Mesenchymal stem cell (in vitro differentiated cells and primary cell): ENCODE measurements around the gene CACNG5.

Experiments used
- DNase-seq: peaks from one replicate; pipeline ENCODE4 v3.0.0-alpha.2; 2013
- H2AFZ ChIP-seq: one replicate; pipeline ENCODE4 v1.6.1; 2013; ENCODE audit warnings: low read depth, mild to moderate bottlenecking, control low read depth, inconsistent platforms, low read length, moderate library complexity
- H2AK5ac ChIP-seq: 2 replicates; pipeline ENCODE4 v1.6.1; 2013; ENCODE audit warnings: low read length, moderate library complexity, mild to moderate bottlenecking, inconsistent platforms; ENCODE audit not compliant: severe bottlenecking
- H2BK120ac ChIP-seq: one replicate; pipeline ENCODE4 v1.6.1; 2013; ENCODE audit warnings: low read depth, mild to moderate bottlenecking, inconsistent platforms, low read length, moderate library complexity
- H2BK12ac ChIP-seq, 2 experiments: one replicate each; pipeline ENCODE4 v1.6.1; 2013; ENCODE audit warnings: inconsistent platforms in 2 of 2, low read length in 2 of 2, mild to moderate bottlenecking in 2 of 2, moderate library complexity in 2 of 2, control low read depth in 1 of 2
- H2BK15ac ChIP-seq: one replicate; pipeline ENCODE4 v1.6.1; 2013; ENCODE audit warnings: mild to moderate bottlenecking, low read depth, inconsistent platforms; ENCODE audit not compliant: poor library complexity, severe bottlenecking
- H2BK5ac ChIP-seq: 2 replicates; pipeline ENCODE4 v1.6.1; 2013; ENCODE audit warnings: low read depth, mild to moderate bottlenecking, low read length, control low read depth, inconsistent platforms; ENCODE audit not compliant: poor library complexity, severe bottlenecking
- H3K14ac ChIP-seq, 2 experiments: one replicate each; pipeline ENCODE4 v1.6.1; 2013; ENCODE audit warnings: inconsistent platforms in 2 of 2, low read length in 2 of 2, control low read depth in 1 of 2, mild to moderate bottlenecking in 1 of 2, moderate library complexity in 1 of 2
- H3K18ac ChIP-seq, 2 experiments: one replicate each; pipeline ENCODE4 v1.6.1; 2013; ENCODE audit warnings: inconsistent platforms in 2 of 2, low read length in 2 of 2, control low read depth in 1 of 2, low read depth in 1 of 2, mild to moderate bottlenecking in 1 of 2
- H3K23ac ChIP-seq, 2 experiments: one replicate each; pipeline ENCODE4 v1.6.1; 2013; ENCODE audit warnings: inconsistent platforms in 2 of 2, low read length in 2 of 2, mild to moderate bottlenecking in 2 of 2, moderate library complexity in 2 of 2, control low read depth in 1 of 2
- H3K27ac ChIP-seq: 2 replicates; pipeline ENCODE4 v1.5.1; 2013; ENCODE audit warnings: mild to moderate bottlenecking, moderate library complexity, low read length, control low read depth, inconsistent platforms; ENCODE audit not compliant: poor library complexity, severe bottlenecking
- H3K27me3 ChIP-seq, 2 experiments: 2 replicates each; pipeline versions ENCODE4 v1.6.1 to v1.7.0; 2013; ENCODE audit warnings: low read length in 2 of 2, mild to moderate bottlenecking in 2 of 2, moderate library complexity in 2 of 2, control low read depth in 1 of 2, inconsistent platforms in 1 of 2; ENCODE audit not compliant: control insufficient read depth in 1 of 2, insufficient read depth in 1 of 2
- H3K36me3 ChIP-seq, 2 experiments: 2 replicates each; pipeline versions ENCODE4 v1.6.1 to v1.7.0; 2013; ENCODE audit warnings: low read length in 2 of 2, control low read depth in 1 of 2, inconsistent platforms in 1 of 2, low read depth in 1 of 2, mild to moderate bottlenecking in 1 of 2; ENCODE audit not compliant: insufficient read depth in 2 of 2, control insufficient read depth in 1 of 2
- H3K4ac ChIP-seq, 2 experiments: one replicate each; pipeline ENCODE4 v1.6.1; 2013; ENCODE audit warnings: inconsistent platforms in 2 of 2, low read length in 2 of 2, mild to moderate bottlenecking in 2 of 2, moderate library complexity in 2 of 2, control low read depth in 1 of 2, low read depth in 1 of 2
- H3K4me1 ChIP-seq: 2 replicates; pipeline ENCODE4 v1.6.1; 2013; ENCODE audit warnings: low read depth, low read length, control low read depth; ENCODE audit not compliant: control insufficient read depth, insufficient read depth
- H3K4me2 ChIP-seq: 2 replicates; pipeline ENCODE4 v1.6.1; 2013; ENCODE audit warnings: low read length, mild to moderate bottlenecking, inconsistent platforms; ENCODE audit not compliant: poor library complexity, severe bottlenecking
- H3K4me3 ChIP-seq, 2 experiments: 2 replicates each; pipeline versions ENCODE4 v1.5.1 to v1.7.0; 2013; ENCODE audit warnings: low read length in 2 of 2, mild to moderate bottlenecking in 2 of 2, control low read depth in 1 of 2, low read depth in 1 of 2; ENCODE audit not compliant: insufficient read depth in 1 of 2
- H3K79me1 ChIP-seq: replicated peaks from 2 replicates; pipeline ENCODE4 v1.6.1; 2013; ENCODE audit warnings: mild to moderate bottlenecking, control low read depth, low read length, inconsistent platforms; ENCODE audit not compliant: poor library complexity, severe bottlenecking
- H3K9ac ChIP-seq: 2 replicates; pipeline ENCODE4 v1.7.0; 2013; ENCODE audit warnings: mild to moderate bottlenecking, low read length, moderate library complexity
- H3K9me3 ChIP-seq: 2 replicates; pipeline ENCODE4 v1.7.0; 2013; ENCODE audit warnings: mild to moderate bottlenecking, low read length; ENCODE audit not compliant: control insufficient read depth
- H4K8ac ChIP-seq: one replicate; pipeline ENCODE4 v1.6.1; 2013; ENCODE audit warnings: inconsistent platforms, mild to moderate bottlenecking, low read length, moderate library complexity
- H4K91ac ChIP-seq: one replicate; pipeline ENCODE4 v1.6.1; 2013; ENCODE audit warnings: mild to moderate bottlenecking, low read length, inconsistent platforms
- WGBS: methylation state at CpG from one replicate; pipeline ENCODE4 v1.1.7; 2013; ENCODE audit warnings: mixed read lengths; 5-methylcytosine and 5-hydroxymethylcytosine counted together

CACNG5 gene

GRCh38 chr17:66910651-66911285 is 75.9 kb downstream of the CACNG5 start:
- H2BK15ac ChIP-seq: no peak overlapping the region
- no peak overlapping the region for H3K4ac ChIP-seq
- DNase-seq: no peak
- H3K18ac ChIP-seq: no peak overlapping the region
- no peaks in the 10 kb centered on the region for H3K4me1 ChIP-seq
- no peak overlapping the region for H3K23ac ChIP-seq
- 90% methylated on average over 18 of the region's 18 CpGs for WGBS
- no peaks in the 10 kb centered on the region for H3K79me1 ChIP-seq
- H3K4me3 ChIP-seq: no peak overlapping the region
- peaks cover 46 to 55% of the 10 kb centered on the region in 2 experiments for H3K27me3 ChIP-seq
- no peak overlapping the region for H2BK5ac ChIP-seq
- H3K14ac ChIP-seq: no peak overlapping the region
- no peak overlapping the region for H2BK120ac ChIP-seq
- no peaks in the 10 kb centered on the region for H3K36me3 ChIP-seq
- no peak overlapping the region for H3K9ac ChIP-seq
- no peak overlapping the region for H3K27ac ChIP-seq
- H4K91ac ChIP-seq: no peak overlapping the region
- no peak overlapping the region for H4K8ac ChIP-seq
- no peak overlapping the region for H2AK5ac ChIP-seq
- no peak overlapping the region for H3K4me2 ChIP-seq
- H2BK12ac ChIP-seq: no peak overlapping the region
- no peak overlapping the region for H2AFZ ChIP-seq
- H3K9me3 ChIP-seq: no peaks in the 10 kb centered on the region

- Histone ChIP-seq H3K79me1 (no peaks in the 10 kb centered on the region), H3K14ac (no peak overlapping the region), H3K9ac (no peak overlapping the region), H4K8ac (no peak overlapping the region), H2BK12ac (no peak overlapping the region), H3K36me3 (no peaks in the 10 kb centered on the region), H3K4me3 (no peak overlapping the region), H3K18ac (no peak overlapping the region), H2BK120ac (no peak overlapping the region), H2AK5ac (no peak overlapping the region), H3K9me3 (peaks cover 5% of the 10 kb centered on the region), H2AFZ (no peak overlapping the region), H3K4me1 (no peaks in the 10 kb centered on the region), H3K4ac (no peak overlapping the region), H2BK15ac (no peak overlapping the region), H3K27me3 (peaks cover 55 to 68% of the 10 kb centered on the region in 2 experiments), H3K27ac (no peak overlapping the region), H3K4me2 (no peak overlapping the region), H3K23ac (no peak overlapping the region), H2BK5ac (no peak overlapping the region), H4K91ac (no peak overlapping the region)
- DNase-seq: no peak
- 74% methylated on average over 7 of the region's 7 CpGs for WGBS
Observed at GRCh38 chr17:66915204-66915611, 80.3 kb downstream of the CACNG5 start.

GRCh38 chr17:66915792-66916191 is 80.9 kb downstream of the CACNG5 start:
- DNase-seq: no peak
- Histone ChIP-seq H3K79me1 (no peaks in the 10 kb centered on the region), H3K23ac (no peak overlapping the region), H2BK12ac (no peak overlapping the region), H2BK120ac (no peak overlapping the region), H3K4me2 (no peak overlapping the region), H2AFZ (no peak overlapping the region), H3K14ac (no peak overlapping the region), H4K8ac (no peak overlapping the region), H3K9me3 (peaks cover 9% of the 10 kb centered on the region), H2BK5ac (no peak overlapping the region), H3K27ac (no peak overlapping the region), H3K18ac (no peak overlapping the region), H3K9ac (no peak overlapping the region), H2BK15ac (no peak overlapping the region), H3K4ac (no peak overlapping the region), H3K27me3 (peaks cover 56 to 70% of the 10 kb centered on the region in 2 experiments), H3K4me1 (no peaks in the 10 kb centered on the region), H2AK5ac (no peak overlapping the region), H3K36me3 (no peaks in the 10 kb centered on the region), H4K91ac (no peak overlapping the region), H3K4me3 (no peak overlapping the region)
- WGBS: 85% methylated on average over 11 of the region's 11 CpGs

- Histone ChIP-seq H2BK12ac (no peak overlapping the region), H3K9me3 (peaks cover 12% of the 10 kb centered on the region), H3K9ac (no peak overlapping the region), H3K18ac (no peak overlapping the region), H3K4me2 (no peak overlapping the region), H3K4me3 (no peak overlapping the region), H4K8ac (no peak overlapping the region), H2BK15ac (no peak overlapping the region), H3K27me3 (peaks cover 50 to 71% of the 10 kb centered on the region in 2 experiments), H2BK120ac (no peak overlapping the region), H3K4ac (no peak overlapping the region), H3K4me1 (no peaks in the 10 kb centered on the region), H2AK5ac (no peak overlapping the region), H2BK5ac (no peak overlapping the region), H4K91ac (no peak overlapping the region), H3K14ac (no peak overlapping the region), H2AFZ (no peak overlapping the region), H3K79me1 (no peaks in the 10 kb centered on the region), H3K27ac (no peak overlapping the region), H3K36me3 (no peaks in the 10 kb centered on the region), H3K23ac (no peak overlapping the region)
- WGBS: no CpG with 5 or more reads among the region's 1 CpG
- no peak for DNase-seq
Observed at GRCh38 chr17:66916946-66917345, 82.0 kb downstream of the CACNG5 start.
